HG03135 (cell line): Measurements from ENCODE around the gene SLC16A13.
"Not testable (repeated sequence)": the region's sequence is repeated elsewhere in the genome, so short reads cannot be mapped to it uniquely, and the experiment has no call there.

ENCODE experiments used
- ATAC-seq: cut with Tn5 transposase; IDR thresholded peaks from one replicate; pipeline ENCODE4 v1.9.1; 2021; ENCODE audit warnings: mild to moderate bottlenecking, moderate library complexity; ENCODE audit not compliant: unreplicated experiment

SLC16A13 gene

DNA sequence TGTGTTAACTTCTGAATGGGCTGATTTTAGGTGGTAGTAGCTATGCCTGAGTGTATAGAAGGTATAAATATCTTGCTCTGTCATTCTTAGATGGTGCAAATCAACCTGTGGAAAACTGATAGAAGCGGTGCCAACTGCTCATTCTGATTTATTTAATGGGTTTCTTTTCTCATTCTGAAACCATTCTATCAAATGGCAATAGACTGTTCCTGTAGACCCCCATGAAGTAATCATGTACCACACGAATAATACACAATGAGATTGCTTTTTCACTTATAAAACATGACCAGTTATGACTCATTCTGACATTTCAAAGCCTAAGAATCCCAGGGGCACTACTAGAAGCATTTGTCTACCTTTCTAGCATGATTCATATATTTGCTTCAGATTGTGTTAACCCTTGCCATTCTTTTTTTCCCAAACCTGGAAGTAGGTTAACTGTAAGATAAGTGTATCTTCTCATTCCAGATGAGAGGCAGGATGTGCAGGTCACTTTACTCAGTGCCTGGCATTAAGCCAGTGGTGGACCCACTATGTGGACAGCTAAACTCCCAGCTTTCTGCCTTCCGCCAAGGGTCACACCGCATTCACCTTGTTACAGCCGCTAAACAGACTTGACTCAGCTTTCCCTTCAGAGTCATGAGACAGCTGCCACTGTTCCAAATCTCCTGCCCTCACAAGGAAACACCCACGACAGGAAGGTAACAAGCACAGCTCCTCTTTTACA lies 24.5 kb downstream of the SLC16A13 start:
- no peak for ATAC-seq

- ATAC-seq = no peak
These were observed 27.8 kb downstream of the SLC16A13 start for GRCh38 chr17:7063518-7064094.

DNA sequence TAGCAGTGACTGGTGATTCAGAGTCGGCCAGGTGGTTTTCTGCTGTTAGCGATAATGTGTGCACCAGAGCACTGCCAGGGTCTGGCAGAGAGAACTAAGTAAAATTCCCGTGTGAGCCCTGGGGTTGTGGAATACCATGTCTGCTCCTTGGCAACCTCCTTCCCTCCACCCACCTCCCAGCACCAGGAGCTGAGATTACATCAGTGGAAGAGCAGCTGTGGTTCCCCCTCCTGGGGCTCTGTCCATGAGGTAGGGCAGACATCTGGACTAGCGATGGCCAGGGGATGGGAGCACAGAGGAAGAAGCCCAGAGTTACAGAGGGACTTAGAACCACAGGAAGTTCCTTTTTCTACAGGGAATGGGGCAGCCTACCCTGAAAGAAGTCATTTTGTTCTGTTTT lies 28.4 kb downstream of the SLC16A13 start:
- ATAC-seq = no peak

- ATAC-seq = no peak
These were observed 31.4 kb downstream of the SLC16A13 start for GRCh38 chr17:7067198-7067597.

DNA sequence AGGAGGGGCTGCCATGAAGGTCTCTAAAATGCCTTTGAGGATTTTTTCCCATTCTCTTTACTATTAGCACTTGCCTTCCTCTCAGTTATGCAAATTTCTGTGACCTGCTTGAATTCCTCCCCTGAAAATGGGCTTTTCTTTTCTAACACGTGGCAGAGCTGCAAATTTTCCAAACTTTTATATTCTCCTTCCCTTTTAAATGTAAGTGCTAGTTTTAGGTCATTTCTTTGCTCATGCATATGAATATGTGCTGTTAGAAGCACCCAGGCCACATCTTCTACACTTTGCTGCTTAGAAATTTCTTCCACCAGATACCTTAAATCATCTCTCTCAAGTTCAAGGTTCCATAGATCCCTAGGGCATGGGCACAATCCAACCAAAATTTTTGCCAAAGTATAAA lies 32.5 kb downstream of the SLC16A13 start:
- ATAC-seq = no peak

DNA sequence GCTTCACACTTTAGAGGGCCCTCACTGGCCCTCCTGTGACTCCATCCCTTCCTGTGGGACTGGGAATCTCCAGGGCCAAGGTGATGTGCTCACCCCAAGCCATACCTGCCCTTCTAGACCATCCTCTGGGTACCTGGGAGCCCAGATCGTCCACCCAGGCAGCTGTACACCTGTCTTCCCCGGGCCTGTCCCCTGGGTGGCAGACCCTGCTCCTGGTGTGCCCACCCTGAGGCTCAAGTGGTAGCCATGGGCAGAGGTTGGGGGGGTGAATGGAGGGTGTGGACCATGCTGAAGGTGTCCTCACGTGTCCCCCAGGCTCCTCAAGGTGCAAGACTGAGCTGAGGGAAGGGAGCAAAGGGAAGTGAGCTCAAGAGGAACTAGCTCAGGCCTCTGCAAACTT lies 34.9 kb downstream of the SLC16A13 start:
- no peak for ATAC-seq

GRCh38 chr17:7072406-7072805 lies 36.6 kb downstream of the SLC16A13 start:
- ATAC-seq = no peak

GRCh38 chr17:7074931-7075330 lies 39.1 kb downstream of the SLC16A13 start:
- ATAC-seq = no peak

DNA sequence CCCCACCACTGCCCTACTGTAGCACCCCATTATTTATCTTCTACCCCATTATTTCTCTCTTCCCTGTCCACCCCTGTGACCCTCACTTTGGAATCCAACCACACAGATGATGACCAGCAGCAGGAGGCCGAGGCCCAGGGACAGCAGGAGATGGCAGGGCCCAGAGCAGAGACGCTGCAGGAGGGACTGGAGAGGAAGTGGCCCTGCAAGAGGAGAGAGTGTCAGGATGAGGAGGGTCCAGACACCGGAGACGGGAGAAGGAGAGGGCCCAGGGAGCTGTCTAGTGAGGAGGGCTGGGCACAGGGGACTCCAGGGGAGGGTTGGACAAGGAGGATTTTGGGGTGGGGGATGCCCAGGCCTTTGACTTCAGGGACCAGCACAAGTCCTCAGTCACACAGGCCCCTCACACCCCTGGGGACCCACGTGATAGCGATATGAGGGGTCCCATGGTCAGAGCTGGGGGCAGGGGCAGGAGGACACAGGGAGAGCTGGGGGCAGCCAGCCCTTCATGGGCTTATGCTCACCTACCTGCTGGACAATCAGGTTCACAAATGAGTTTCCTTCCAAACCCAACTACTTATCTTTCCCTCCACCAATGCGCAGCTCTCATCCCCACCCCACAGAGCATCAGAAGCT lies 42.2 kb downstream of the SLC16A13 start:
- ATAC-seq = no peak

DNA sequence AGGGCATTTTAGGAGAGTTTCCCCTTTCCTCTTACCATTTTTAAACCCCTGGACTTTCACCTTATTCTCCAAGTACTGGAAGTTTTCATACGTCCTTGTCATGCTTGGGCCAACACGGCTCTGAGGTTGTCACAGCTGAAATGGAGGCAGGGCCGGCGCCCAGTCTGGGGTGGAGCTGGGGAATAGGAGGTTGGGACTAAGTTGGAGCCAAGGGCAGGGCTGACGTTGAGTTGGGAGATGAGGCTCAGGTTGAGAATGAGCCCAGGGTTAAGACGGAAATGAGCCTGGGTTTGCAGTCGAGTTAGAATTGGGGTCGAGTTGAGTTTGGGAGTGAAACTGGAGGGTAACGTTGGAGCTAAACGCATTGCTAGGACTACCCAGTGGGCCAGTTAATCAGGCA lies 42.9 kb downstream of the SLC16A13 start:
- no peak for ATAC-seq

- ATAC-seq = no peak
These were observed 44.0 kb downstream of the SLC16A13 start, which contains the start of gene CLEC10A for GRCh38 chr17:7079581-7080455. CLEC10A (minus strand) TSS chr17:7080251; CDS start chr17:7078812, 1,439 bp downstream.

DNA sequence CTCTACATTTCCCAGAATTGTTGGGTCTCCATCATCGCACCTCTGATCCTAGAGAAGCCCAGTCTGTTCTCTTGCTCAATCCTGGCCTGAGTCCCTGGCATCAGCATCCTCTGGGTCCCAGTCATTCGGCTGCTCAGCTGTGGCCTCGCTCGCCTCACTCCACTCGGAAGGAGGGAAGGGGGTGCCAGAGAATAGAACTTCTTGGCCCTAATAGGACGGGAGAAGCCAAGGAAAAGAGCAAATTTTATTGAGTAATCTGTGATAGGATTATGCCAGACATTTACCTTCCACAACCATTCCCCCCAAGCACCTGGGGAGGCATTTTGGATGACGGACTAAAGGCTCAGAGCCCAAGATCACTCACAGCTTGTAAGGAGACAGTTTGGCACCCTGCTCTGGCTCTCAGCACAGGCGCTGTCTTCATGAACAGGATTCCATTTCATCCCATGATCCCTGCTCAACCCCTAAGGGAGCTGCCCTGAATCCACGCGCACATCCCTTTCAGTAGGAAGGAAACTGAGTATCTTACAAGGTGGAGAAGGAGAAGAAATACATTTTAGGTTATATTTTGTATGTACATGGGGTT lies 44.7 kb downstream of the SLC16A13 start:
- ATAC-seq = no peak

- no peak for ATAC-seq
These were observed 45.7 kb downstream of the SLC16A13 start for GRCh38 chr17:7081341-7082062.

GRCh38 chr17:7083592-7083991 lies 47.8 kb downstream of the SLC16A13 start:
- no peak for ATAC-seq

DNA sequence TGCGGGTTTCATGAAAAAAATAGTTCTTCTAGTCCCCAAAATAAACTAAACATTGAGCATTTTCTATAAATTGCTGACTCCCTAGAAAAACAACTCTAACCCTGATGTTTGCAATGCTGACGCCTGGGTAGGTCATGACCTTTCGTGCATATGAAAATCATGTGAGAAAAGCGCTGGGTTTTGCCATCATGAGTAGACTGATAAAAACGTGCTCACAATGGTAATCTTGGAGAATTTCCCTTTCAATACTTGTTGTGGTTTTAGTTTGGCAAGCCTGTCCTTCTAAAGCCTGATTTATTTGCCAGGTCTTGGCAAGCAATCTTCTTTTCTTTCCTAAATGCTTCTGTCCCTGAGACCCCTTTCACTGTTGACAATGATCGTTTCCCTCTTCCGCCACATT lies 48.3 kb downstream of the SLC16A13 start:
- no peak for ATAC-seq

DNA sequence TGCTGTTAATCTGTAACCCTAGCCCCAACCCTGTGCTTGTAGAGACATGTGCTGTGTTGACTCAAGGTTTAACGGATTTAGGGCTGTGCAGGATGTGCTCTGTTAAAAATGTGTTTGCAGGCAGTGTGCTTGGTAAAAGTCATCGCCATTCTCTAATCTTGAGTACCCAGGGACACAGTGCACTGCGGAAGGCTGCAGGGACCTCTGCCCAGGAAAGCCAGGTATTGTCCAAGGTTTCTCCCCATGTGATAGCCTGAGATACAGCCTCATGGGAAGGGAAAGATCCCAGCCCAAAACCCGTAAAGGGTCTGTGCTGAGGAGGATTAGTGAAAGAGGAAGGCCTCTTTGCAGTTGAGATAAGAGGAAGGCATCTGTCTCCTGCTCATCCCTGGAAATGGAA lies 52.6 kb downstream of the SLC16A13 start:
- not testable (repeated sequence) for ATAC-seq

DNA sequence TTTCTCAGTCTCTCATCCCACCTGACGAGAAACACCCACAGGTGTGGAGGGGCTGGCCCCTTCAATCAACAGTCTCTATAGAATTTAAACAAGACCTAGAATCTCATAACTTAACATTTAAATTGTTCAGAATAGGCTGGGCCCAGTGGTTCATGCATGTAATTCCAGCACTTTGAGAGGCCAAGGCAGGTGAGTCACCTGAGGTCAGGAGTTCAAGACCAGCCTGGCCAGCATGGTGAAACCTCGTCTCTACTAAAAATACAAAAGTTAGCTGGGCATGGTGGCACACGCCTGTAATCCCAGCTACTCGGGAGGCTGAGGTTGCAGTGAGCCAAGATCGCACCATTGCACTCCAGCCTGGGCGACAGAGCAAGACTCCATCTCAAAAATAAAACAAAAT lies 53.8 kb downstream of the SLC16A13 start:
- ATAC-seq = not testable (repeated sequence)
